ENCODE data around the gene SPG7.

Gene SPG7

DNA sequence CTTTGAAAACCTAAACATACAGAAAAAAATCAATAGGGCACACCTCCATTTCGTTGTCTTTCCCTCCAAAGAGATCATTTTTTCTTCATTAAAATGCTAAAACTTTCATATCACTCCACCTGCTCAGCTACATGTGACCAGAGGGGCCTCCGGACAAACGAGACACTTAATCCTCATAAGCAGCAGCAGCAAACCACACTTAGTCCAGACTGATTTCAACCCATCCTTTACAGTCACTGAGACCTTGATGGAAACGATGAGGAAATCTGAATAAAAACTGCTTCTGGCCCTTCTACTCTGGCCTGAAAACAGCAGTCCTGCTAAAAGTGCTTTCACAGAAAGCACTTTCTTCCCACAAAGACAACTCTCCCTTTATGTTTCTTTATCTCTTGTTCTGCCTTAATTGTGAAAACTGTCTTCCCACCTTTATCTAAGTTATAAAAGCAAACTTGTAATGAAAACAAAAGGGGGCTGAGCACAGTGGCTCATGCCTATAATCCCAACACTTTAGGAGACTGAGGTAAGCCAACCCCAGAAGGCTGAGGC, 22.4 kb upstream of the SPG7 start:
- DNase-seq (ENCODE audit: low read depth), result no peak

- DNase-seq (ENCODE audit: low read depth), result no peak
Measured at GRCh38 chr16:89489040-89489897, 18.9 kb upstream of the SPG7 start.

DNA sequence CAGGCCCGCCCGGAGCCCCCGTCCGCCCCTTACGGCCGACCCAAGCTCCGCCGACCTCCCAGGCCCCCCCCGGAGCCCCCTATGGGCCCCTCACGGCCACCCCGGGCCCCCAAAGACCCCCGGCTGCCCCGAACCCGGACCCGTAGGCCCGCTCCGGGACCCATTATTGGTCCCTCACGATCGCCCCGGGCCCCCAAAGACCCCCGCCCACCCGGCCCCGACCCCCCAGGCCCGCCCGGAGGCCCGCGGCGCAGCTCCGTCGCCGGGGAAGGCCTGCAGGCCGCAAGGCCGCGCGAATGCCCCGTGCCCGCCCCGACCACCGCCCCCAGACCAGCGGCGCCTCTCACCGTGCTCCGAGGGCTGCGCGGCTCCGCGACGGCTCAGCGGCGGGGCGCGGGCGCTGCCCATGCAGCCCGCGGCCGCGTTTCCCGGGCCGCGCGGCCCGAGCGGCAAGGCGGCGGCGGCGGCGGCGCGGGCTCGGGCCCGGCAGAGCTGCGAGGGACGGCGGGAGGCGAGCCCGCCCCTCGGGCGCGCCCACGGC, 18.2 kb upstream of the SPG7 start:
- DNase-seq (ENCODE audit: low read depth), result no peak

DNA sequence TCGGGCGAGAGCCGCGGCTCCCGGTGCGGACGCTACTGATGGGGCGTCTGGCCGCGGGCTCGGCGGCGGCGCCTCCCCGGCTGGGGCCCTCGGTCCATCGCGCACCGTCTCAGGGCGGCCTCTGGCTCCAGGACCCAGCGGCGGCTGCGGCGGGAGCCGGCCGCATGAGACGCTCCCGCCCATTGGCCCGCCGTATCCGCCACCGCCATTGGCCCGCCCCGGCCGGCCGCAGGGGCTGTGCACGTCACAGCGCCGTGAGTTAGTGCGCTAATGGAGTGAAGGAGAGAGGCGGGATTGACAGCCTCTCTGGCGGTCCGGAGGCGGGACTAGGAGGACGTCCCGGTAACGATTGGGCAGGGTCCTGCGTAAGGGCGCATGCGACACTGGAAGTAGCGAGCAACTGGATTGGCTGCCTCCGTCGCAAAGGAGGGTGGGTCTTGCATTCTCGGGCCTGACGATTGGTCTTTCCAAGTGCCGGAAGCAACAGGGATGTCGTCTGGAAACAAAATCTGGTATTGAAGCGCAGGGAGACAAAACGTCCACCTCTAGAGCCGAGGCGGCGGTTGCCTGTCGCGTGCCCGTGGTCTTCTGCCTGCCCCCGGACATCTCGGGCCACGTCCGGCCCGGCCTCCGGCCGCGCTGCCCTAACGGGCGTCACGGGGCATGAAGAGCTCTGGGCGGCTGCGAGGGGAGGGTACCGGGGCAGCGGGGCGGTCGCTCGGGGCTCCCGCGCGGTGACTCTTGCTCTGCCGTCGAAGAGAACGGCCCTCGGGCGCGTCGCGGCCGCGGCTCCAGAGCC, 17.6 kb upstream of the SPG7 start, which contains the start of gene ANKRD11:
ANKRD11 (minus strand) TSS at position 123 of the 799 bp plus-strand sequence. CDS start 173,542 bp downstream, outside the sequence.
- peak; percentile 78 for DNase-seq (ENCODE audit: low read depth)

GRCh38 chr16:89491238-89491869, 16.8 kb upstream of the SPG7 start:
- no peak for DNase-seq (ENCODE audit: low read depth)

- no peak for DNase-seq (ENCODE audit: low read depth)
Measured at GRCh38 chr16:89491974-89492687, 16.1 kb upstream of the SPG7 start.

GRCh38 chr16:89493776-89494175, 14.4 kb upstream of the SPG7 start:
- DNase-seq (ENCODE audit: low read depth), result no peak

GRCh38 chr16:89495121-89495520, 13.1 kb upstream of the SPG7 start:
- DNase-seq (ENCODE audit: low read depth), result no peak

DNA sequence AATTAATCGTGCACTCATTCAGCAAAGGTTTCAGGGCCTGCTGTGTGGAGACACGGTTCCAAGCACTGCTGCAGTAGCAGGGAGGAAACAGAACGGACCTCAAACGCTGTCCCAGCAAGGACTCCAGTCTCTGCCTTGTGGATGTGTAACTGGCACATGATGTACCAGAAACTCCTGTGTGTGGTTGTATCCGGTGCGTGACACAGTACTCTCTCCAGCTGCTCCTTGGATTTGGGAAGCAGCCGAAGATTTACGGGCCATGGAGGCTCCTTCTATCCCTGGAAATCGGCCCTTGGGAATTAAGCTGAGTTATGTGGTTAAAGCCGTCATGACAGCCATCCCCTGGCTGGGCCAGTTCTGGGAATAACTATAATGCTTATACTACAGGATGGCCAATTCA, 9.4 kb upstream of the SPG7 start:
- no peak for DNase-seq (ENCODE audit: low read depth)

DNA sequence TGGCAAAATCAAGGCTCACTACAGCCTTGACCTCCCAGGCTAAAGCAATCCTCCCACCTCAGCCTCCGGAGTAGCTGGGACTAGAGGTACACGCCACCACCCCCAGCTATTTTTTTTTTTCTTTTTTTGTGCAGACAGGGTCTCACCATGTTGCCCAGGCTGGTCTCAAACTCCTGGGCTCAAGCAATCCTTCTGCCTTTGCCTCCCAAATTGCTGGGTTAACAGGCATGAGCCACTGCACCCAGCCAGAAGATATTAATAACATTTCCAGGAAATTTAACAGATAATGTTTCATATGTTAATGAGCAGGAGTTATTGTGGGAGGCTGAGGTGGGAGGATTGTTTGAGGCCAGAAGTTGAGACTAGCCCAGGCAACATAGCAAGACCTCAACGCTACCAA, 8.4 kb upstream of the SPG7 start:
- DNase-seq (ENCODE audit: low read depth), result no peak

- no peak for DNase-seq (ENCODE audit: low read depth)
Measured at GRCh38 chr16:89502081-89502843, 5.9 kb upstream of the SPG7 start.

GRCh38 chr16:89504091-89504490, 4.1 kb upstream of the SPG7 start:
- DNase-seq (ENCODE audit: low read depth), result no peak

DNA sequence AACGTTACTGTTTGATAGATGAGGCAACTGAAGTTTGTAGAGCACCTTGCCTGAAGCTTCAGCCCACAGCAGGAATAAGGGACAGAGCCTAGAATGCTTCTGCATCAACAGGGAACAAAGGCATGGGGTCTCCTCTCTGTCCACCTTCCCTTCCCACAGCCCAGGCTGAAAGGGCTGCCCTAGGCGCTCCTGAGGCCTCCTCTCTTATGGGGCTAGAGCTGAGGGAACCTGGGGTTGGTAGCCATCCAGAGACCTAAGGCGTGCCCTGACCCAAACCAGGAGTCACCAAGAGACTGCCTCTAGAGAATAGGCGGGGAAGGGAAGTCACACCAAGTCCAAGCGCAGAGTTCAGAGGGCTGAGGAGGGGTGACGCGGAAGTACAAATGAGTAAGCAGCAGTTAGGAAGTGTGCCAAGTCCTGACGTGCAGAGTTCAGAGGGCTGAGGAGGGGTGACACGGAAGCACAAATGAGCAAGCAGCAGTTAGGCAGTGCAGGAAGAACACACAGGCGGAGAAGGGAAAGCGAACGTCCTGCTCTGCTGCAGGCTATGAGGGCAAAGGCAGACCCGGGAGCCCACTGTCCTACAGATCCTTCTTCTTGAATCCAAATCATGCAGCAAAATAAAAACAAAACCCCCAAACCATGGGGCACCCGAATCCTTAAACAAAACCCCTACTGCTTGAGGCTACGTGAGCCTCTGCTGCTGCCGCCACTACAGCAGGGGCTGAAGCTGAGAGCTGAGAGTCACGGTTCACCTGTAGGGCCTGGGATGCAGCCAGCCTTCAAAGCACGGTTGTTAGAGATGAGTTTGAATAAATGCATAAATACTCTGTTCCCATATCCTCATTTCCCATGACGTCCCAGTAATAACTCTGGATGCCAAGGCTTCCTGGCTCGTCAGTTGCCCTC, 2.7 kb upstream of the SPG7 start:
- DNase-seq (ENCODE audit: low read depth), result no peak

GRCh38 chr16:89506113-89506504, 2.1 kb upstream of the SPG7 start:
- no peak for DNase-seq (ENCODE audit: low read depth)

- DNase-seq (ENCODE audit: low read depth), result no peak
Measured at GRCh38 chr16:89506791-89507191, 1.4 kb upstream of the SPG7 start.

GRCh38 chr16:89507214-89507833, 879 bp upstream of the SPG7 start:
- no peak for DNase-seq (ENCODE audit: low read depth)

DNA sequence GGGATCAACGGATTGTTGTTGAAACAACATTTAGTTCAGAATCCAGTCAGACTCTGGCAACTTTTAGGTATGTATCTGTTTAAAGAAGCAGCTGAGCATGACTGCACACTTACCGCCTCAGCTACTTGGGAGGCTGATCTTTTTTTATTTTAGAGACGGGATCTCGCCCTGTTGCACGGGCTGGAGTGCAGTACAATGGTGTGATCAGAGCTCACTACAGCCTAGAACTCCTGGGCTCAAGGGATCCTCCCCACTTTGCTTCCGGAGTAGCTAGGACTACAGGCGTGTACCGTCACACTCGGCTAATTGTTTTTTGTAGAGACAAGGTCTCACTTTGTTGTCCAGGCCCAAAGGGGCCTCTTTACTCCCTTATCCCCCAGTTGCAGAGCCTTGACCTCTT, 2.3 kb downstream of the SPG7 start:
- DNase-seq (ENCODE audit: low read depth), result no peak

DNA sequence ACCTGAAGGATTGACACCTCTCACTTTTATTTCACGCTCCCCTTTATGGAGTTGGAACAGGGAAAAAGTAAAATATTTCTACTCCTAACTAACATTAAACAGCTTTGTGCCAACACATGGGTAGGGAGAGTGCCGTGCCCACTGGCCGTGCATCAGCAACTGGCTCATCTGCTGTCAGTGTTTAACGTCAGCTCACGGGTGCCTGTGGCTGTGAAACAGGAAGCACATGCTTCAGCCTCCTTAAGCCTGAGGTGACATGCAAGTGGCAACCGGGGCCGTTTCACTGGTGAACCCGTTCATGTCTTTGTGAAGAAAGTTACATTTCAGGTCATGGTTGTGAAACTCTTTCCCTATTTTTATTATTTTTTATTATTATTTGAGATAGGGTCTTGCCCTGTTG, 3.2 kb downstream of the SPG7 start:
- DNase-seq (ENCODE audit: low read depth), result no peak

DNA sequence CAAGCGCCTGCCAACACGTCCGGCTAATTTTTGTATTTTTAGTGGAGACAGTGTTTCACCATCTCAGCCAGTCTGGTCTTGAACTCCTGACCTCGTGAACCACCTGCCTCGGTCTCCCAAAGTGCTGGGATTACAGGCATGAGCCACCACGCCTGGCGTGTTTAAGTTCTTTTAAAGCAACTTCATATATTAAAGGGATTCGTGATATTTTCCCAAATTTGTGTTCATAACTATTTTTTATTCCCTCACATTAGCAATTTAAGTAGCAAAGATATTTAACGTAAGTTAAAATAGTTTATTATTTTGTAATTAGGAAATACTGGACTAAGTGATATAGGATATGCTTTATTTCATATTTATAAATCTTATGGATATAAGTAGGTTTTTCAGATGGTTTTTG, 4.2 kb downstream of the SPG7 start:
- no peak for DNase-seq (ENCODE audit: low read depth)

Measured in HS-5 (cell line).